Upper lobe of left lung (tissue), 6 donors: ENCODE measurements around the gene ITGA11. TPM values are rescaled to one million over a fixed set of nuclear protein-coding genes. Genes with fewer than 3 reads are reported as not detected.
A peak's percentile ranks its signal among the peaks of the same experiment; 100 is the strongest.

Experiments
- ATAC-seq, 2 donors: fragments of 200-7000 bp; cut with Tn5 transposase; one replicate each; pipeline ENCODE4 v1.9.1; 2022; ENCODE audit warnings: mild to moderate bottlenecking in 2 of 2, moderate library complexity in 2 of 2; ENCODE audit not compliant: low FRiP score in 2 of 2
- DNase-seq, 2 donors: peaks; one replicate each; pipeline ENCODE4 v3.0.0-alpha.2; 2019 to 2020
- H3K27ac ChIP-seq, 4 donors: fragments of 200-600 bp; sonication (generic); one replicate each; pipeline ENCODE4 v1.5.1; 2016 to 2019
- H3K27me3 ChIP-seq, 4 donors: fragments of 200-600 bp; sonication (generic); one replicate each; pipeline ENCODE4 v1.5.1; 2017 to 2019
- H3K36me3 ChIP-seq, 4 donors: fragments of 200-600 bp; sonication (generic); one replicate each; pipeline ENCODE4 v1.5.1; 2016 to 2019
- H3K4me1 ChIP-seq, 4 donors: fragments of 200-600 bp; sonication (generic); one replicate each; pipeline ENCODE4 v1.5.1; 2018 to 2019
- H3K4me3 ChIP-seq, 4 donors: fragments of 200-600 bp; sonication (generic); one replicate each; pipeline ENCODE4 v1.5.1; 2017 to 2019; ENCODE audit warnings: mild to moderate bottlenecking in 2 of 4, moderate library complexity in 1 of 4
- H3K9me3 ChIP-seq, 4 donors: fragments of 200-600 bp; sonication (generic); one replicate each; pipeline ENCODE4 v1.5.1; 2018 to 2019
- CTCF ChIP-seq, 6 experiments: fragments of 450-650 bp in 4 of 6; fragments of 200-600 bp in 2 of 6; sonication (generic) in 2 of 6; IDR thresholded peaks; one replicate each; pipeline ENCODE4 v1.5.1; 2016 to 2019; ENCODE audit warnings: antibody characterized with exemption in 6 of 6
- EP300 ChIP-seq, 4 donors: sonication (generic); formaldehyde crosslinking; IDR thresholded peaks; one replicate each; pipeline ENCODE4 v1.5.1; 2017; ENCODE audit warnings: antibody characterized with exemption in 4 of 4, control low read depth in 2 of 4
- POLR2A ChIP-seq, 4 donors: fragments of 450-650 bp; IDR thresholded peaks; one replicate each; pipeline ENCODE4 v1.5.1; 2016 to 2017; ENCODE audit warnings: antibody characterized with exemption in 4 of 4, mild to moderate bottlenecking in 2 of 4
- POLR2AphosphoS5 ChIP-seq, 2 donors: sonication (generic); formaldehyde crosslinking; IDR thresholded peaks; one replicate each; pipeline ENCODE4 v1.5.1; 2017; ENCODE audit warnings: antibody characterized with exemption in 2 of 2
- WGBS, 2 donors: methylation state at CpG; one replicate each; pipeline ENCODE4 v1.1.5; 2017 to 2018; 5-methylcytosine and 5-hydroxymethylcytosine counted together
- total RNA-seq, 6 donors: library from RNA; depleted of rRNA in 4 of 6; stranded (reverse); fragments of >200 nt in 4 of 6; gene quantifications; one replicate each; pipeline versions ENCODE4 v1.1.0 to v1.2.1, GENCODE V29; 2016 to 2021
- donor health status: DM: no; HTN: no; CAD: no; lungs with moderate emphysema.
- donor health status: DM: no; HTN: yes; CAD: no; lungs with severe emphysema.

ITGA11 gene
- total RNA-seq, 6 donors from 2014 or later = 0.49 to 6.9 (median 1.4) TPM

GRCh38 chr15:68336516-68336915 is 95.4 kb downstream of the ITGA11 start:
- peaks cover 4 to 15% (median 9%) of the 10 kb centered on the region in 4 donors for H3K4me1 ChIP-seq
- DNase-seq = no peak
- H3K9me3 ChIP-seq = no peaks in the 10 kb centered on the region
- no peaks in the 10 kb centered on the region for H3K27me3 ChIP-seq
- no peak overlapping the region for H3K27ac ChIP-seq
- no peaks in the 10 kb centered on the region for H3K36me3 ChIP-seq
- 85 to 88% methylated on average over 4 to 7 of the region's 7 CpGs for WGBS, 2 donors
- no peak for TF ChIP-seq POLR2A (IDR thresholded peaks at IDR 0.05)
- no peak for TF ChIP-seq EP300 (IDR thresholded peaks at IDR 0.05)
- TF ChIP-seq POLR2AphosphoS5 (IDR thresholded peaks at IDR 0.05) = no peak
- no peak for TF ChIP-seq CTCF (IDR thresholded peaks at IDR 0.05)
- no peak for ATAC-seq
- H3K4me3 ChIP-seq = no peak overlapping the region

GRCh38 chr15:68335655-68336054 is 96.3 kb downstream of the ITGA11 start:
- no peaks in the 10 kb centered on the region for H3K9me3 ChIP-seq
- no peak for TF ChIP-seq POLR2AphosphoS5 (IDR thresholded peaks at IDR 0.05)
- TF ChIP-seq EP300 (IDR thresholded peaks at IDR 0.05) = no peak
- no peak for TF ChIP-seq CTCF (IDR thresholded peaks at IDR 0.05)
- no peak for TF ChIP-seq POLR2A (IDR thresholded peaks at IDR 0.05)
- peaks cover 4 to 10% (median 9%) of the 10 kb centered on the region in 4 donors for H3K4me1 ChIP-seq
- ATAC-seq (no peak), DNase-seq (no peak)
- WGBS, 2 donors = 87 to 92% methylated on average over 10 to 14 of the region's 14 CpGs
- H3K36me3 ChIP-seq = no peaks in the 10 kb centered on the region
- no peaks in the 10 kb centered on the region for H3K27me3 ChIP-seq
- no peak overlapping the region for H3K27ac ChIP-seq
- no peak overlapping the region for H3K4me3 ChIP-seq

GRCh38 chr15:68335251-68335650 is 96.7 kb downstream of the ITGA11 start:
- no peak for DNase-seq
- Histone ChIP-seq H3K36me3 (no peaks in the 10 kb centered on the region), H3K27me3 (no peaks in the 10 kb centered on the region), H3K4me3 (no peak overlapping the region), H3K4me1 (peaks cover 4 to 10% (median 9%) of the 10 kb centered on the region in 4 donors), H3K9me3 (no peaks in the 10 kb centered on the region), H3K27ac (peak overlapping the region in 2 of 4 donors; percentile 4 to 27)
- TF ChIP-seq CTCF (IDR thresholded peaks at IDR 0.05) (no peak), EP300 (IDR thresholded peaks at IDR 0.05) (no peak), POLR2A (IDR thresholded peaks at IDR 0.05) (no peak), POLR2AphosphoS5 (IDR thresholded peaks at IDR 0.05) (no peak)
- WGBS, 2 donors = 71 to 100% methylated on average over 1 of the region's 1 CpG
- ATAC-seq = no peak

- H3K27me3 ChIP-seq = no peaks in the 10 kb centered on the region
- no peak for DNase-seq
- H3K27ac ChIP-seq = peak overlapping the region in 3 of 4 donors; percentile 4 to 37 (median 27)
- H3K9me3 ChIP-seq = no peaks in the 10 kb centered on the region
- H3K4me1 ChIP-seq = peaks cover 4 to 10% (median 9%) of the 10 kb centered on the region in 4 donors
- TF ChIP-seq POLR2A (IDR thresholded peaks at IDR 0.05) (no peak), CTCF (IDR thresholded peaks at IDR 0.05) (no peak), EP300 (IDR thresholded peaks at IDR 0.05) (no peak), POLR2AphosphoS5 (IDR thresholded peaks at IDR 0.05) (no peak)
- no peaks in the 10 kb centered on the region for H3K36me3 ChIP-seq
- peak in 1 of 2 donors; percentile 7 for ATAC-seq
- H3K4me3 ChIP-seq = no peak overlapping the region
- WGBS, 2 donors = 59 to 72% methylated on average over 9 of the region's 9 CpGs
These were observed 97.3 kb downstream of the ITGA11 start for GRCh38 chr15:68334661-68335124.
